ENCODE data around the gene MAP3K2.

Gene MAP3K2

DNA sequence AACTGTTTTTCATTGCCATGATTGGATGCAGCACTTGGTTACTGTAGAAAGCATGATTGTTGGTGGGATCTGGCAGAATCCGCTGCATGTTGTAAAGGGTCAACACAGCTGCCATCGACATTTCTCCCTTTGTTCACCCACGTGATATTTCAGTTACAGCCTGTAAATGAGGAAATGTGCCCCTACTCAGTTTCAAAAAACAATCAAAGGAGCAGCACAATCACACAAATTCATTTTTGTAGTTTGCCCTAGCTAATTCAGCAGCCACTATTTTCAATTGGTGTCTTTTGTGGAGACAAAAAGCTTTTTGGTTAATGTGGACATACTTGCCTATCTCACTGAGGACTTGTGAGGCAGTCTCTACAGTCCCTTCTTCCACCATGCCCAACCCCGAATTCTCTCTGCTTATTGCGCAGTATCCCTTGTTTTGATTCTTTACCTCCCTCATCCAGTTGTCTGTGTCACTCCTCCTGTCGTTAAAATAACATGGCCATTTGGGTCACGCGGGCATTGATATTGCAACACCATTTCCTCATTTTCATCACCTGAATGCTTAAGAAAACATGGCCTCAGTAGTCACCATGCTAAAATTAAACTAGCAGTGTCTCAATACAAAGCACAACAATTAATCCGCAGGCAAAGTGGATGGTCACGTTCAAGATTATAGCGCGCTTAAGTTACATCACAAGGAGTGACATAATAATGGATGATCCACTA, 24.0 kb upstream of the MAP3K2 start:
- no peak overlapping the region for H3K4me3 ChIP-seq (ENCODE audit: low read depth, low read length)
- peaks cover 6% of the 10 kb centered on the region for H3K4me1 ChIP-seq (ENCODE audit: control insufficient read depth, insufficient read depth, low read length)
- H3K27ac ChIP-seq (ENCODE audit: extremely low read depth, low read depth, low read length), result no peak overlapping the region
- no peaks in the 10 kb centered on the region for H3K9me3 ChIP-seq (ENCODE audit: control insufficient read depth, insufficient read depth, low read depth, low read length)
- POLR2A ChIA-PET, result interaction anchor here (1.0 to 1.1 kb wide), 2 partner anchors 9 to 11 kb away, joined by 3 to 5 read pairs; no protein-coding TSS in a partner anchor
- TF ChIP-seq ZNF350 (tag by site-specific recombination; IDR thresholded peaks at IDR 0.05) (no peak), YY2 (tag by site-specific recombination; IDR thresholded peaks at IDR 0.05) (peak; percentile 69), ZNF184 (tag by site-specific recombination; IDR thresholded peaks at IDR 0.05) (no peak), ZNF394 (tag by site-specific recombination; IDR thresholded peaks at IDR 0.05; ENCODE audit: borderline replicate concordance) (no peak), ZNF544 (tag by site-specific recombination; IDR thresholded peaks at IDR 0.05) (no peak), ZNF335 (tag by site-specific recombination; conservative IDR thresholded peaks at IDR 0.05) (peak; percentile 70), KLF16 (tag by site-specific recombination; IDR thresholded peaks at IDR 0.05) (no peak), ZNF311 (tag by site-specific recombination; IDR thresholded peaks at IDR 0.05; ENCODE audit: borderline replicate concordance) (no peak), HIC1 (tag by site-specific recombination; IDR thresholded peaks at IDR 0.05) (no peak), SETDB1 (IDR thresholded peaks at IDR 0.05; ENCODE audit: insufficient read length, low read length) (peak; percentile 74)
- H3K36me3 ChIP-seq (ENCODE audit: control insufficient read depth in 2 of 2, insufficient read depth in 1 of 2, low read length in 2 of 2), result no peaks in the 10 kb centered on the region
- CTCF ChIA-PET, result interaction anchor here (1.4 to 1.6 kb wide), 2 partner anchors 20 to 68 kb away, joined by 3 to 4 read pairs; no protein-coding TSS in a partner anchor

DNA sequence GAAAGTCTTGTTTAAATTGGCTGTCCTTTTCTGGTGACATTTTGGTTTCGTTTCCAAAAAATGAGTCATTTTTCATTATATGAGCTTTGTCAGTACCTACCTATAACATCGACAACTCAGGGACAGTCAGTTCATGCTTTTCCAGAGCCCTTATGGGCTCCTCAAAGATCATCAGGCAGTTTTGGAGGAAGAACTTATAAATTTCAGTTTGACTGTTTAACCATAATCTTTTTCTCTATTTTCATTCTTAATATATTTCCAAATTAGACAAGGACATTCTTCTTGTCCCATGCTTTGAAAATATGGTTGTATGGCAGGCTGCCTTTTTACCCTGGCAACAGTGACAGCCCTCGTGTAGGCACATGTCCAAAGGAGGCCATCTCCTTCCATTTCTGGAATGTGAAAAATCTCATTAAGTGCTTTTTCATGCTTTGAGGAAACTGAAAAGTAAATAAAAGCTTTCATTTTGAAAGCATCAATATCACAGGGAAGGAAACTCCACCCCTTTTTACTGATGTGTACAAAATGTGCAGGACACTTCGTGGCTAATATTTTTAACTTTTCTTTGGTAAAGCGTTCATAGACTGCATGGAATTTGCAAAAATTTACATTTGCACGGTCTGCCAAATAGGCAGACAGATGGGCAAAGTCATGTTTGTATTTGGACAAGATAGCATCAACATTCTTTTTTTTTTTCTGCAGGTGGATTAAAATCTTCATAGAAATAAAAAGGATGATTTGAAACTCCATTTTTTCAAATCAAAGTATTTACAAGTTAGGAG, 23.3 kb upstream of the MAP3K2 start:
- TF ChIP-seq ZNF239 (tag by site-specific recombination; IDR thresholded peaks at IDR 0.05) (no peak), KLF10 (tag by site-specific recombination; IDR thresholded peaks at IDR 0.05) (no peak)
- TF ChIP-seq, protein P1, sequence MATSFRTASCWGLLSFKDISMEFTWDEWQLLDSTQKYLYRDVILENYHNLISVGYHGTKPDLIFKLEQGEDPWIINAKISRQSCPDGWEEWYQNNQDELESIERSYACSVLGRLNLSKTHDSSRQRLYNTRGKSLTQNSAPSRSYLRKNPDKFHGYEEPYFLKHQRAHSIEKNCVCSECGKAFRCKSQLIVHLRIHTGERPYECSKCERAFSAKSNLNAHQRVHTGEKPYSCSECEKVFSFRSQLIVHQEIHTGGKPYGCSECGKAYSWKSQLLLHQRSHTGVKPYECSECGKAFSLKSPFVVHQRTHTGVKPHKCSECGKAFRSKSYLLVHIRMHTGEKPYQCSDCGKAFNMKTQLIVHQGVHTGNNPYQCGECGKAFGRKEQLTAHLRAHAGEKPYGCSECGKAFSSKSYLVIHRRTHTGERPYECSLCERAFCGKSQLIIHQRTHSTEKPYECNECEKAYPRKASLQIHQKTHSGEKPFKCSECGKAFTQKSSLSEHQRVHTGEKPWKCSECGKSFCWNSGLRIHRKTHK (tag by site-specific recombination; IDR thresholded peaks at IDR 0.05), result no peak
- TF ChIP-seq, protein P2, sequence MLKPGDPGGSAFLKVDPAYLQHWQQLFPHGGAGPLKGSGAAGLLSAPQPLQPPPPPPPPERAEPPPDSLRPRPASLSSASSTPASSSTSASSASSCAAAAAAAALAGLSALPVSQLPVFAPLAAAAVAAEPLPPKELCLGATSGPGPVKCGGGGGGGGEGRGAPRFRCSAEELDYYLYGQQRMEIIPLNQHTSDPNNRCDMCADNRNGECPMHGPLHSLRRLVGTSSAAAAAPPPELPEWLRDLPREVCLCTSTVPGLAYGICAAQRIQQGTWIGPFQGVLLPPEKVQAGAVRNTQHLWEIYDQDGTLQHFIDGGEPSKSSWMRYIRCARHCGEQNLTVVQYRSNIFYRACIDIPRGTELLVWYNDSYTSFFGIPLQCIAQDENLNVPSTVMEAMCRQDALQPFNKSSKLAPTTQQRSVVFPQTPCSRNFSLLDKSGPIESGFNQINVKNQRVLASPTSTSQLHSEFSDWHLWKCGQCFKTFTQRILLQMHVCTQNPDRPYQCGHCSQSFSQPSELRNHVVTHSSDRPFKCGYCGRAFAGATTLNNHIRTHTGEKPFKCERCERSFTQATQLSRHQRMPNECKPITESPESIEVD (tag by site-specific recombination; IDR thresholded peaks at IDR 0.05), result 0 out of 2 replicates have a peak, but pooled peaks have one; percentile 43
- H3K4me1 ChIP-seq (ENCODE audit: control insufficient read depth, insufficient read depth, low read length), result peaks cover 6% of the 10 kb centered on the region
- POLR2A ChIA-PET, result interaction anchor here (1.0 to 1.1 kb wide), 2 partner anchors 9 to 11 kb away, joined by 3 to 5 read pairs; no protein-coding TSS in a partner anchor
- H3K36me3 ChIP-seq (ENCODE audit: control insufficient read depth in 2 of 2, insufficient read depth in 1 of 2, low read length in 2 of 2), result no peaks in the 10 kb centered on the region
- CTCF ChIA-PET, result interaction anchor here (0.7 to 1.6 kb wide), 4 partner anchors 20 to 68 kb away, joined by 3 to 4 read pairs (median 4); no protein-coding TSS in a partner anchor
- H3K4me3 ChIP-seq (ENCODE audit: low read depth, low read length), result no peak overlapping the region
- no peak overlapping the region for H3K27ac ChIP-seq (ENCODE audit: extremely low read depth, low read depth, low read length)
- H3K9me3 ChIP-seq (ENCODE audit: control insufficient read depth, insufficient read depth, low read depth, low read length), result no peaks in the 10 kb centered on the region
